ENCODE measurements around the gene DSC3.

The DSC3 gene

GRCh38 chr18:31042406-31043181 is at the start of gene DSC3:
Gene DSC3, minus strand, starts transcription at chr18:31042742. Its CDS starts 82 bp downstream, at chr18:31042660.
- peak; percentile 31 for DNase-seq (ENCODE audit: low read depth)

GRCh38 chr18:31091350-31091749 is 48.8 kb upstream of the DSC3 start:
- DNase-seq (ENCODE audit: low read depth): no peak

- no peak for DNase-seq (ENCODE audit: low read depth)
These were observed 46.0 kb upstream of the DSC3 start for GRCh38 chr18:31088532-31088931.

GRCh38 chr18:31079973-31080372 is 37.4 kb upstream of the DSC3 start:
- no peak for DNase-seq (ENCODE audit: low read depth)

GRCh38 chr18:31077878-31078277 is 35.3 kb upstream of the DSC3 start:
- no peak for DNase-seq (ENCODE audit: low read depth)

- no peak for DNase-seq (ENCODE audit: low read depth)
These were observed 29.6 kb upstream of the DSC3 start for GRCh38 chr18:31072175-31072574.

GRCh38 chr18:31070206-31070605 is 27.7 kb upstream of the DSC3 start:
- DNase-seq (ENCODE audit: low read depth): peak; percentile 11

- DNase-seq (ENCODE audit: low read depth): no peak
These were observed 23.7 kb upstream of the DSC3 start for GRCh38 chr18:31066266-31066665.

GRCh38 chr18:31065036-31065773 is 22.7 kb upstream of the DSC3 start:
- no peak for DNase-seq (ENCODE audit: low read depth)

GRCh38 chr18:31064130-31064529 is 21.6 kb upstream of the DSC3 start:
- DNase-seq (ENCODE audit: low read depth): peak; percentile 31

- no peak for DNase-seq (ENCODE audit: low read depth)
These were observed 19.4 kb upstream of the DSC3 start for GRCh38 chr18:31061945-31062344.

GRCh38 chr18:31058897-31059296 is 16.4 kb upstream of the DSC3 start:
- DNase-seq (ENCODE audit: low read depth): no peak

- no peak for DNase-seq (ENCODE audit: low read depth)
These were observed 15.4 kb upstream of the DSC3 start for GRCh38 chr18:31057917-31058316.

GRCh38 chr18:31057051-31057450 is 14.5 kb upstream of the DSC3 start:
- no peak for DNase-seq (ENCODE audit: low read depth)

- DNase-seq (ENCODE audit: low read depth): no peak
These were observed 13.8 kb upstream of the DSC3 start for GRCh38 chr18:31056296-31056695.

GRCh38 chr18:31050635-31051034 is 8.1 kb upstream of the DSC3 start:
- DNase-seq (ENCODE audit: low read depth): no peak

GRCh38 chr18:31049189-31049588 is 6.6 kb upstream of the DSC3 start:
- DNase-seq (ENCODE audit: low read depth): no peak

- no peak for DNase-seq (ENCODE audit: low read depth)
These were observed 5.7 kb upstream of the DSC3 start for GRCh38 chr18:31048216-31048615.

- DNase-seq (ENCODE audit: low read depth): no peak
These were observed 4.4 kb upstream of the DSC3 start for GRCh38 chr18:31046916-31047315.

- DNase-seq (ENCODE audit: low read depth): no peak
These were observed 3.1 kb upstream of the DSC3 start for GRCh38 chr18:31045599-31045998.

- no peak for DNase-seq (ENCODE audit: low read depth)
These were observed 2.4 kb upstream of the DSC3 start for GRCh38 chr18:31044926-31045325.

GRCh38 chr18:31043709-31044108 is 1.2 kb upstream of the DSC3 start:
- DNase-seq (ENCODE audit: low read depth): no peak

- no peak for DNase-seq (ENCODE audit: low read depth)
These were observed 497 bp downstream of the DSC3 start for GRCh38 chr18:31042084-31042405.

Measured in iris pigment epithelial cell (primary cell).